A549 (cell line): Measurements from ENCODE around the gene ARL17B.
"Not testable (repeated sequence)": the region's sequence is repeated elsewhere in the genome, so short reads cannot be mapped to it uniquely, and the experiment has no call there.

Experiments
- BHLHE40 ChIP-seq: IDR thresholded peaks from 2 replicates; pipeline ENCODE4 v1.6.1; 2012; ENCODE audit warnings: low read depth, low read length, inconsistent platforms
- CBX2 ChIP-seq: fragments of 200-600 bp; sonication (generic); IDR thresholded peaks from 2 replicates; pipeline ENCODE4 v1.6.1; 2016; ENCODE audit warnings: low read depth, mild to moderate bottlenecking, borderline replicate concordance
- CHD4 ChIP-seq: fragments of 200-600 bp; sonication (generic); IDR thresholded peaks from 2 replicates; pipeline ENCODE4 v1.6.1; 2016; ENCODE audit warnings: antibody characterized with exemption, mild to moderate bottlenecking, borderline replicate concordance
- CTCF ChIP-seq: fragments of >200 bp; sonication (Bioruptor Twin); formaldehyde crosslinking; IDR thresholded peaks from 3 replicates; pipeline ENCODE4 v1.5.1; 2016
- EP300 ChIP-seq, 2 experiments: fragments of >200 bp; sonication (Bioruptor Twin); formaldehyde crosslinking; IDR thresholded peaks; 2 replicates in 1 of 2; 3 replicates in 1 of 2; pipeline ENCODE4 v1.6.1; 2016 to 2017
- HOXB5 ChIP-seq: fragments of 250-450 bp; sonication (Bioruptor Pico); IDR thresholded peaks from 2 replicates; pipeline ENCODE4 v1.5.0; 2020; ENCODE audit warnings: mild to moderate bottlenecking, moderate library complexity
- MAZ ChIP-seq: fragments of 150-350 bp; IDR thresholded peaks from 2 replicates; pipeline ENCODE4 v1.6.1; 2014; ENCODE audit warnings: antibody characterized with exemption, low read depth, low read length, borderline replicate concordance
- MYC ChIP-seq: IDR thresholded peaks from 2 replicates; pipeline ENCODE4 v1.6.1; 2012; ENCODE audit warnings: mild to moderate bottlenecking, inconsistent platforms, low read length, improper control_type of control experiment, borderline replicate concordance
- NPAS2 ChIP-seq: fragments of 250-450 bp; sonication (Bioruptor Pico); IDR thresholded peaks from 2 replicates; pipeline ENCODE4 v1.8.0; 2022; ENCODE audit warnings: mild to moderate bottlenecking, moderate library complexity, borderline replicate concordance
- POLR2A ChIP-seq: IDR thresholded peaks from 2 replicates; pipeline ENCODE4 v1.6.1; 2012; ENCODE audit warnings: mild to moderate bottlenecking, low read length
- SMC3 ChIP-seq: fragments of >200 bp; sonication (Bioruptor Twin); formaldehyde crosslinking; IDR thresholded peaks from 3 replicates; pipeline ENCODE4 v1.6.1; 2018; ENCODE audit warnings: inconsistent platforms
- TF ChIP-seq, protein P1 (sequence below): fragments of 450-650 bp; IDR thresholded peaks from 2 replicates; pipeline ENCODE4 v1.6.1; 2014; ENCODE audit warnings: antibody characterized with exemption
- TF ChIP-seq, protein P2 (sequence below): fragments of >200 bp; sonication (Bioruptor Twin); formaldehyde crosslinking; IDR thresholded peaks from 3 replicates; pipeline ENCODE4 v1.6.1; 2016

GRCh38 chr17:46294831-46295230 lies 66.7 kb downstream of the ARL17B start, which contains the start of gene LRRC37A:
- not testable (repeated sequence) for TF ChIP-seq CTCF; CBX2; POLR2A; SMC3; EP300 (IDR thresholded peaks at IDR 0.05); HOXB5; NPAS2 (CRISPR knock-in tag); MYC; MAZ; CHD4; BHLHE40
- TF ChIP-seq, protein P1, sequence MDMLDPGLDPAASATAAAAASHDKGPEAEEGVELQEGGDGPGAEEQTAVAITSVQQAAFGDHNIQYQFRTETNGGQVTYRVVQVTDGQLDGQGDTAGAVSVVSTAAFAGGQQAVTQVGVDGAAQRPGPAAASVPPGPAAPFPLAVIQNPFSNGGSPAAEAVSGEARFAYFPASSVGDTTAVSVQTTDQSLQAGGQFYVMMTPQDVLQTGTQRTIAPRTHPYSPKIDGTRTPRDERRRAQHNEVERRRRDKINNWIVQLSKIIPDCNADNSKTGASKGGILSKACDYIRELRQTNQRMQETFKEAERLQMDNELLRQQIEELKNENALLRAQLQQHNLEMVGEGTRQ, result not testable (repeated sequence)
- TF ChIP-seq, protein P2, sequence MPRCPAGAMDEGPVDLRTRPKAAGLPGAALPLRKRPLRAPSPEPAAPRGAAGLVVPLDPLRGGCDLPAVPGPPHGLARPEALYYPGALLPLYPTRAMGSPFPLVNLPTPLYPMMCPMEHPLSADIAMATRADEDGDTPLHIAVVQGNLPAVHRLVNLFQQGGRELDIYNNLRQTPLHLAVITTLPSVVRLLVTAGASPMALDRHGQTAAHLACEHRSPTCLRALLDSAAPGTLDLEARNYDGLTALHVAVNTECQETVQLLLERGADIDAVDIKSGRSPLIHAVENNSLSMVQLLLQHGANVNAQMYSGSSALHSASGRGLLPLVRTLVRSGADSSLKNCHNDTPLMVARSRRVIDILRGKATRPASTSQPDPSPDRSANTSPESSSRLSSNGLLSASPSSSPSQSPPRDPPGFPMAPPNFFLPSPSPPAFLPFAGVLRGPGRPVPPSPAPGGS, result not testable (repeated sequence)
